Gastroesophageal sphincter (tissue), 3 donors: ENCODE results near the gene LIMCH1.

Source experiments
- CTCF ChIP-seq, 4 experiments: fragments of 200-600 bp in 2 of 4; fragments of 450-650 bp in 2 of 4; sonication (generic) in 1 of 4; IDR thresholded peaks; one replicate each; pipeline ENCODE4 v1.5.1; 2017 to 2019; ENCODE audit warnings: antibody characterized with exemption in 4 of 4, mild to moderate bottlenecking in 2 of 4, moderate library complexity in 2 of 4
- EP300 ChIP-seq: sonication (generic); formaldehyde crosslinking; IDR thresholded peaks from one replicate; pipeline ENCODE4 v1.6.1; 2017; ENCODE audit warnings: antibody characterized with exemption, mild to moderate bottlenecking
- POLR2A ChIP-seq, 2 donors: fragments of 450-650 bp; IDR thresholded peaks; one replicate each; pipeline ENCODE4 v1.6.1; 2017; ENCODE audit warnings: antibody characterized with exemption in 2 of 2, mild to moderate bottlenecking in 2 of 2, moderate library complexity in 1 of 2

- no peak for TF ChIP-seq POLR2A (IDR thresholded peaks at IDR 0.05)
- no peak for TF ChIP-seq EP300
- no peak for TF ChIP-seq CTCF (IDR thresholded peaks at IDR 0.05)
Observed at GRCh38 chr4:41602113-41602512, 64.2 kb downstream of the LIMCH1 start.
